A673 (cell line): Measurements from ENCODE around the gene MRTFA.

ENCODE experiments used
- CTCF ChIP-seq: fragments of 300-800, 200-600 bp; sonication (generic); conservative IDR thresholded peaks from 2 replicates; pipeline ENCODE4 v1.5.1; 2017; ENCODE audit warnings: low read depth, mild to moderate bottlenecking, antibody characterized with exemption, low read length, moderate library complexity, mixed read lengths
- EZH2 ChIP-seq: fragments of 200-600 bp; sonication (generic); IDR thresholded peaks from 2 replicates; pipeline ENCODE4 v1.6.1; 2017; ENCODE audit warnings: borderline replicate concordance, low read depth, mild to moderate bottlenecking, mixed read lengths, antibody characterized with exemption, low read length; ENCODE audit not compliant: poor library complexity, severe bottlenecking

GRCh38 chr22:40627612-40628011 is 8.9 kb downstream of the MRTFA start:
- TF ChIP-seq CTCF (no peak), EZH2 (no peak)
